ENCODE results near the gene NRXN3. TPM values are rescaled to one million over a fixed set of nuclear protein-coding genes. Genes with fewer than 3 reads are reported as not detected.

The NRXN3 gene
- total RNA-seq, 1 experiment from 2014 or later = not detected

DNA sequence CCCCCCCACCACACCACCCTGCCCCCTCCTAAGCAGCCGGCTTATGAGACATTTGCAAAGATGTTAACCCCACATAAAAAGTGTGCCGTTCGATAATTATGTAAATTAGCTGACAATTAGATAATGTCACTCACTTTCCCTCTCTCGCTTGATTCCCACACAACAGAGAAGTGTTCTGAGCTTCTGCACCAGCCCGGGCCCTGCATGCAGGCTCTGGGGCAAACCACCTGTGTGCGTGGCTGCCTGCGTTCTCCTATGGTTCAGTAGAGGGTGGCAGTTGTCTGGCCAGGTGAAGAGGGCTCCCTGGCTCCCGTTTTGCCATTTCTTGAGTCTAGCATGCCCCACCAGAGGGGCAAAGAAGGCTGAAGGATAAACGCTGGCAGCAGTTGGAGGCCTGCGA, 68.0 kb downstream of the NRXN3 start:
- Histone ChIP-seq H4K20me1 (ENCODE audit: insufficient read depth) (no peaks in the 10 kb centered on the region), H3K79me2 (ENCODE audit: insufficient read depth, low read length) (no peaks in the 10 kb centered on the region), H3K4me3 (replicated peaks in 1 of 2; ENCODE audit: low read depth in 1 of 2, low read length in 2 of 2) (no peak overlapping the region), H2AFZ (ENCODE audit: low read depth, low read length, poor library complexity, severe bottlenecking) (no peak overlapping the region), H3K27me3 (ENCODE audit: insufficient read depth, low read length) (peaks cover 14% of the 10 kb centered on the region), H3K36me3 (ENCODE audit: control insufficient read depth in 1 of 2, insufficient read depth in 2 of 2, low read length in 2 of 2) (no peaks in the 10 kb centered on the region), H3K4me1 (ENCODE audit: control insufficient read depth in 1 of 2, insufficient read depth in 2 of 2, low read length in 2 of 2) (no peaks in the 10 kb centered on the region), H3K9ac (ENCODE audit: low read length) (no peak overlapping the region), H3K9me2 (ENCODE audit: insufficient read depth) (no peaks in the 10 kb centered on the region), H3K4me2 (ENCODE audit: low read length) (no peak overlapping the region), H3K27ac (ENCODE audit: low read depth, low read length) (no peak overlapping the region), H3K9me3 (ENCODE audit: control insufficient read depth in 1 of 2, insufficient read depth in 1 of 2, low read depth in 1 of 2, low read length in 2 of 2) (no peaks in the 10 kb centered on the region)
- BruUV-seq (replicated peaks) = no TSS peak
- RAD21 ChIA-PET (ENCODE audit: low non-redundant PET in 1 of 2, low total read pairs in 2 of 2, uncharacterized antibody in 2 of 2, unreplicated experiment in 2 of 2) = no interaction called here
- DNase-seq (ENCODE audit: low read depth, low spot score) (no peak), ATAC-seq (no peak)
- intact Hi-C loops (cut with micrococcal nuclease) = no loop called here
- TF ChIP-seq POLR2AphosphoS5 (IDR thresholded peaks at IDR 0.05; ENCODE audit: low read depth, low read length) = no peak
- TF ChIP-seq, protein P1, sequence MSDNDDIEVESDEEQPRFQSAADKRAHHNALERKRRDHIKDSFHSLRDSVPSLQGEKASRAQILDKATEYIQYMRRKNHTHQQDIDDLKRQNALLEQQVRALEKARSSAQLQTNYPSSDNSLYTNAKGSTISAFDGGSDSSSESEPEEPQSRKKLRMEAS (IDR thresholded peaks at IDR 0.05) = no peak
- no peak for TF ChIP-seq EZH2 (IDR thresholded peaks at IDR 0.05)
- no peak for TF ChIP-seq RAD21 (IDR thresholded peaks at IDR 0.05; ENCODE audit: low read depth)
- TF ChIP-seq TCF7L2 (IDR thresholded peaks at IDR 0.05; ENCODE audit: borderline replicate concordance, extremely low read depth, insufficient read depth, insufficient read length) = no peak
- TF ChIP-seq POLR2A (IDR thresholded peaks at IDR 0.05; ENCODE audit: borderline replicate concordance, extremely low read depth, insufficient read depth, insufficient read length) = no peak
- no peak for TF ChIP-seq ATF3 (IDR thresholded peaks at IDR 0.05)
- TF ChIP-seq EZH2phosphoT487 (IDR thresholded peaks at IDR 0.05; ENCODE audit: borderline replicate concordance) = no peak
- TF ChIP-seq EGR1 (IDR thresholded peaks at IDR 0.05; ENCODE audit: low read depth) = no peak
- no peak for TF ChIP-seq ZFX (IDR thresholded peaks at IDR 0.05)
- no peak for TF ChIP-seq REST (IDR thresholded peaks at IDR 0.05; ENCODE audit: low read depth)
- no peak for TF ChIP-seq SIN3A (IDR thresholded peaks at IDR 0.05; ENCODE audit: low read depth)
- no peak for TF ChIP-seq CBX3 (IDR thresholded peaks at IDR 0.05; ENCODE audit: low read depth)
- TF ChIP-seq SRF (IDR thresholded peaks at IDR 0.05; ENCODE audit: low read depth) = no peak
- TF ChIP-seq, protein P2, sequence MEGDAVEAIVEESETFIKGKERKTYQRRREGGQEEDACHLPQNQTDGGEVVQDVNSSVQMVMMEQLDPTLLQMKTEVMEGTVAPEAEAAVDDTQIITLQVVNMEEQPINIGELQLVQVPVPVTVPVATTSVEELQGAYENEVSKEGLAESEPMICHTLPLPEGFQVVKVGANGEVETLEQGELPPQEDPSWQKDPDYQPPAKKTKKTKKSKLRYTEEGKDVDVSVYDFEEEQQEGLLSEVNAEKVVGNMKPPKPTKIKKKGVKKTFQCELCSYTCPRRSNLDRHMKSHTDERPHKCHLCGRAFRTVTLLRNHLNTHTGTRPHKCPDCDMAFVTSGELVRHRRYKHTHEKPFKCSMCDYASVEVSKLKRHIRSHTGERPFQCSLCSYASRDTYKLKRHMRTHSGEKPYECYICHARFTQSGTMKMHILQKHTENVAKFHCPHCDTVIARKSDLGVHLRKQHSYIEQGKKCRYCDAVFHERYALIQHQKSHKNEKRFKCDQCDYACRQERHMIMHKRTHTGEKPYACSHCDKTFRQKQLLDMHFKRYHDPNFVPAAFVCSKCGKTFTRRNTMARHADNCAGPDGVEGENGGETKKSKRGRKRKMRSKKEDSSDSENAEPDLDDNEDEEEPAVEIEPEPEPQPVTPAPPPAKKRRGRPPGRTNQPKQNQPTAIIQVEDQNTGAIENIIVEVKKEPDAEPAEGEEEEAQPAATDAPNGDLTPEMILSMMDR (IDR thresholded peaks at IDR 0.05 in 2 of 3, conservative IDR thresholded peaks at IDR 0.05 in 1 of 3; ENCODE audit: borderline replicate concordance in 1 of 3, insufficient read depth in 1 of 3, low read depth in 2 of 3, low read length in 2 of 3) = no peak
- no peak for TF ChIP-seq JUND (IDR thresholded peaks at IDR 0.05)
- TF ChIP-seq SP1 (IDR thresholded peaks at IDR 0.05; ENCODE audit: low read depth) = no peak
- no peak for TF ChIP-seq ZBTB33 (IDR thresholded peaks at IDR 0.05; ENCODE audit: extremely low read depth, insufficient replicate concordance, low read length)
- no peak for TF ChIP-seq YY1 (IDR thresholded peaks at IDR 0.05; ENCODE audit: extremely low read depth, insufficient replicate concordance, low read depth, low read length)
- no peak for TF ChIP-seq ELF1 (IDR thresholded peaks at IDR 0.05; ENCODE audit: borderline replicate concordance, low read depth)
- CTCF ChIA-PET = no interaction called here
- POLR2A ChIA-PET = no interaction called here

All from HCT116 (cell line).